Measurements from ENCODE around the gene PIM1. TPM values are rescaled to one million over a fixed set of nuclear protein-coding genes. Genes with fewer than 3 reads are reported as not detected.
A peak's percentile ranks its signal among the peaks of the same experiment; 100 is the strongest.

The PIM1 gene
- total RNA-seq, 1 experiment from 2014 or later: 6.2 TPM

GRCh38 chr6:37123957-37124729, 45.8 kb upstream of the PIM1 start:
- no TSS peak for BruUV-seq (replicated peaks)

DNA sequence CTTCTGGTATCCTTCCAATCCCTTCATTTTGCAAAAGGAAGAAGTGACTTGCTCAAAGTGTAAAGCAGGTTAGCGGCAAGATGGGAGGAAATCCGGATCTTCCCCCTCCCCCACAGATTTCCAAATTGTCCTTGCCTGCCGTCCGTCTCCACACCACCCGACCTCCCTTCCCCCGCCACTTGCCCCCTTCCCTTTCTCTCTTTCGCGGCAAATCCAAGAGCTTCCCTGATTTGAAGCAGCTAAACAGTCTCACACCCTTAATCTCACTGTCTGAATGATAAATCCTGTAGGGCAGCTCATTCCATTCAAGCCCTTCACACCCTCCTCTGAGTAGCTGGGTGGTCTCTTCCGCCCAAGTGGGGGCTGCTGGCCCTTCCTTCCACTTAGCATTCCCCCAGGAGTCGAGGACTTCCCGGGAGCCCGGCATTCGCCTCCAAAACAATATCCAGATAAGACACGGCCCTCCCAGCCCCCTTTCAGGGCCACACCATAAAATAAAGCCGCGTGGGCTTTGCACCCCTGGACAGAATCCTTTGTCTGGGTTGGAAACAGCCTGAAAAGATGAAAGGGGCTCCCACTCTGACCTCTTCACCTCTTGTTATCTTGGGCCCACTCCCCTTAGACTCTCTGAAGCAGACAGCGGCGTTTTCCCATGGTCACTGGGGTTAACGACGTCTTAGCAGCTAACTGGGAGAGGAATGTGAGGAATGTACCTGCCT, 44.0 kb upstream of the PIM1 start:
- intact Hi-C loops (cut with micrococcal nuclease): no loop called here
- Mint-ChIP-seq H3K4me3 (ENCODE audit: unreplicated experiment) (no peak overlapping the region), H3K9me3 (ENCODE audit: unreplicated experiment) (no peaks in the 10 kb centered on the region), H3K4me1 (ENCODE audit: insufficient read depth, unreplicated experiment) (peaks cover 33% of the 10 kb centered on the region), H3K27me3 (ENCODE audit: insufficient read depth, unreplicated experiment) (no peaks in the 10 kb centered on the region), H3K27ac (ENCODE audit: low read depth, unreplicated experiment) (no peak overlapping the region), H3K36me3 (ENCODE audit: insufficient read depth, unreplicated experiment) (no peaks in the 10 kb centered on the region)
- no peak for TF ChIP-seq CTCF (IDR thresholded peaks at IDR 0.05; ENCODE audit: unreplicated experiment)
- ChIA-PET CTCF (no interaction called here), POLR2A (interaction anchor here (0.6 to 1.0 kb wide), 3 partner anchors 16 to 87 kb away, joined by 3 to 4 read pairs (median 3); no protein-coding TSS in a partner anchor)
- no TSS peak for BruUV-seq (replicated peaks)
- no peak for DNase-seq (ENCODE audit: unreplicated experiment)

More at GRCh38 chr6:37123957-37124729, 45.8 kb upstream of the PIM1 start:
- Mint-ChIP-seq H3K36me3 (ENCODE audit: insufficient read depth, unreplicated experiment) (no peaks in the 10 kb centered on the region), H3K4me3 (ENCODE audit: unreplicated experiment) (no peak overlapping the region), H3K4me1 (ENCODE audit: insufficient read depth, unreplicated experiment) (peaks cover 23% of the 10 kb centered on the region), H3K27me3 (ENCODE audit: insufficient read depth, unreplicated experiment) (no peaks in the 10 kb centered on the region), H3K9me3 (ENCODE audit: unreplicated experiment) (no peaks in the 10 kb centered on the region), H3K27ac (ENCODE audit: low read depth, unreplicated experiment) (peak overlapping the region; percentile 51)
- TF ChIP-seq CTCF (IDR thresholded peaks at IDR 0.05; ENCODE audit: unreplicated experiment): no peak
- CTCF ChIA-PET: no interaction called here
- intact Hi-C loops (cut with micrococcal nuclease): no loop called here
- POLR2A ChIA-PET: no interaction called here
- DNase-seq (ENCODE audit: unreplicated experiment): no peak

GRCh38 chr6:37126493-37126958, 43.4 kb upstream of the PIM1 start:
- peaks cover 35% of the 10 kb centered on the region for H3K4me1 Mint-ChIP-seq (ENCODE audit: insufficient read depth, unreplicated experiment)
- intact Hi-C loops (cut with micrococcal nuclease): no loop called here
- no peaks in the 10 kb centered on the region for H3K9me3 Mint-ChIP-seq (ENCODE audit: unreplicated experiment)
- H3K36me3 Mint-ChIP-seq (ENCODE audit: insufficient read depth, unreplicated experiment): no peaks in the 10 kb centered on the region
- DNase-seq (ENCODE audit: unreplicated experiment): no peak
- POLR2A ChIA-PET: interaction anchor here (0.6 to 1.0 kb wide), 3 partner anchors 16 to 88 kb away, joined by 3 to 4 read pairs (median 3); no protein-coding TSS in a partner anchor
- TF ChIP-seq CTCF (IDR thresholded peaks at IDR 0.05; ENCODE audit: unreplicated experiment): no peak
- BruUV-seq (replicated peaks): no TSS peak
- H3K27ac Mint-ChIP-seq (ENCODE audit: low read depth, unreplicated experiment): no peak overlapping the region
- CTCF ChIA-PET: no interaction called here
- H3K4me3 Mint-ChIP-seq (ENCODE audit: unreplicated experiment): no peak overlapping the region
- H3K27me3 Mint-ChIP-seq (ENCODE audit: insufficient read depth, unreplicated experiment): no peaks in the 10 kb centered on the region

DNA sequence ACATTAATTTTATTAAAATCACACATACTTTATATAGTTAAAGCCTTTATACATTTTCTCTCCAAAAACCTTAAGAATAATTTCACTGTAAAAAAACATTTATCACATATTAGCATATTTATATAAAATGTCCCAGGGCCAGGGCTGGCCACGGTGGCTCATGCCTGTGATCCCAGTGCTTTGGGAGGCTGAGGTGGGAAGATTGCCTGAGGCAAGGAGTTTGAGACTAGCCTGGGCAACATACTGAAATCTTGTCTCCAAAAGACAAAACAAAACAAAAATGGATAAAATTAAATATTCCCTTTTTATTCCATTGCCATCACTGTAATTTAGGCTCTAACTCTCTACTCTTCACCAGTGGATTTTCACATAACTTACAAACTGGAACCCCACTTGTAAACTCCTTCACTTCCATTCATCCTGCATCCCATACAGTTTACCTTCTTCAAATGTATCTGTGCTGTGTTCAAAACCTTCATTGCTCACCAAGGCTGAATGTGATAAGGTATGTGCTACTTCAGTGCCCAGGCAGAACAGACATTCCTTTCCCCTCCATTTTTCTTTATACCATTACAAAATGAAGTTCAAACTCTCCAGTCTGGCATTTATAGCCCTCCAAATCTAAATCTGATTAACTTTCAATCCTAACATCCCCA, 42.9 kb upstream of the PIM1 start:
- ChIA-PET CTCF (interaction anchor here (0.6 to 2.4 kb wide), 3 partner anchors 45 to 97 kb away, joined by 3 to 23 read pairs (median 4); partner anchors contain the start of gene PIM1), POLR2A (interaction anchor here (1.0 to 2.0 kb wide), 2 partner anchors 17 to 24 kb away, joined by 3 to 15 read pairs; no protein-coding TSS in a partner anchor)
- H3K4me1 Mint-ChIP-seq (ENCODE audit: insufficient read depth, unreplicated experiment): peaks cover 35% of the 10 kb centered on the region
- no peak for DNase-seq (ENCODE audit: unreplicated experiment)
- intact Hi-C loops (cut with micrococcal nuclease): no loop called here
- H3K9me3 Mint-ChIP-seq (ENCODE audit: unreplicated experiment): no peaks in the 10 kb centered on the region
- no peak overlapping the region for H3K4me3 Mint-ChIP-seq (ENCODE audit: unreplicated experiment)
- BruUV-seq (replicated peaks): no TSS peak
- no peak overlapping the region for H3K27ac Mint-ChIP-seq (ENCODE audit: low read depth, unreplicated experiment)
- H3K36me3 Mint-ChIP-seq (ENCODE audit: insufficient read depth, unreplicated experiment): no peaks in the 10 kb centered on the region
- no peak for TF ChIP-seq CTCF (IDR thresholded peaks at IDR 0.05; ENCODE audit: unreplicated experiment)
- no peaks in the 10 kb centered on the region for H3K27me3 Mint-ChIP-seq (ENCODE audit: insufficient read depth, unreplicated experiment)

All from MCF 10A (cell line).